ENCODE measurements around the gene TBC1D8.

The TBC1D8 gene

GRCh38 chr2:100977511-100977910 lies 173.7 kb downstream of the TBC1D8 start:
- no peak for DNase-seq (ENCODE audit: low spot score)

DNA sequence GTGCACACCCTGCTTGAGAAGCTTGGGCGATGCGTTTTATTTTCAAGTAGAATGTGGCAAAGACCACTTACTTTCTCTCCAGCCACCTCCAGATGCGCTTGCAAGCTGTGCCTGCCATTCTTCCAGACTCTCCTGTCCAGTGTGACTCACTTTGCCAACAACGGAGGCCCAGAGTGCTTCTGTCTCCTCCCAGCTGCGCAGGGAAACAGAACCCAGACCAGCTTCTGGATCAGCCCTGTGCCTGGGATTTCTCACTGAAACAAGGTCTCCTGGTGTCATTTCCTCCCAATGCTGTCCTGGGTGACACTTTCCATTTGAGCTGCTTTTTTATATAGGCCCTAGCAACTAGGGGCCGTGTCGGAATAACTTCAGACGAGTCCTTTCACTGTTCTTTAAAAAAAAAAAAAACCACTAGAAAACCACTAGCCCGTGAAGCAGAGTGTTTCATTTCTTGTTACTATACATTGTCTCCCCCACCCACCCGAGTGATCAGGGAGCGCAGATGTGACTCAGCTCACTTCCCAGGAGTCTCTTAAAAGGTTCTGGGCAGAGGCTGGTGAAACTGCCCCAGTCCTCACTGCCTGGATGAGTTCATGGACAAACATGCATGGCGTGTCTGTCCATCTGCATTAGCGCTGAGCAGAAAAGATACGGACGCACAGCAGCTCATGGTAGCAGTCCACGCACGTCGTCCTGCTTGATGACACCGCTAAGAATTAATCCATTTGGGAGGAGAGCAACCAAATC lies 174.4 kb downstream of the TBC1D8 start:
- no peak for DNase-seq (ENCODE audit: low spot score)

GRCh38 chr2:100976061-100976460 lies 175.1 kb downstream of the TBC1D8 start:
- DNase-seq (ENCODE audit: low spot score): no peak

DNA sequence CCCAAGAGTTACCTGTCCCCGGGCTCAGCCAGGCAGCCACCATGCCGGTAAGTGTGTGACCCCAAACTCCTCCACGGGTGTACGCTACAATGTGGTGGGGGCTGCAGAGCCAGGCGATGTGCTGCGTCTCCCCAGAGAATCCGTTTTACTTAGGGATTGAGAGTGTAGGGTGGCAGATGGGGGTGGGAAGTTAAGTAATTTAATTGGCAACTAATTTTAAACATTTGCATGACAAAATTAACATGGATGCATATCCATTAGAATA lies 175.7 kb downstream of the TBC1D8 start:
- DNase-seq (ENCODE audit: low spot score): no peak

- no peak for DNase-seq (ENCODE audit: low spot score)
Observed at GRCh38 chr2:100974712-100975520, 176.3 kb downstream of the TBC1D8 start.

DNA sequence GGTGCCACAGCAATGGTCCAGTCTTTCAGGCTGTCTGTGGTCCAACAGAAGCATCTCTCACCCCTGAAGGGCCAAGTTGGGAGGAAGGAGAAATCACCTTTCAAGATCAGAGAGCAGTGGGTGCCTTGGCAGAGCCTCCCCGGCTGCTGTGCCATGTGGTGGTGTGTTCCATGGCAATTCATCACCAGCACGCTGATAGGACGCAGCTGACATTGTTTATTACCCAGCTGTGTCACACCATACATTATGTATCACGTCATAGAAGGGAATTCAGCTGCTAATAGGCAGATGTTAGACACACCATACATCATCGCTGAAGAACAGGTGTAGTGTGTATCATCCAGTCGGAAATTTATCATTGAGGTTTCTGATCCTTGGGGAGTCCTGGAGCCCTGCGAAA lies 178.7 kb downstream of the TBC1D8 start:
- no peak for DNase-seq (ENCODE audit: low spot score)

GRCh38 chr2:100971221-100971620 lies 180.0 kb downstream of the TBC1D8 start:
- no peak for DNase-seq (ENCODE audit: low spot score)

- no peak for DNase-seq (ENCODE audit: low spot score)
Observed at GRCh38 chr2:100969998-100970397, 181.2 kb downstream of the TBC1D8 start.

GRCh38 chr2:100968146-100969145 lies 182.7 kb downstream of the TBC1D8 start:
- no peak for DNase-seq (ENCODE audit: low spot score)

- DNase-seq (ENCODE audit: low spot score): no peak
Observed at GRCh38 chr2:100967716-100968115, 183.5 kb downstream of the TBC1D8 start.

DNA sequence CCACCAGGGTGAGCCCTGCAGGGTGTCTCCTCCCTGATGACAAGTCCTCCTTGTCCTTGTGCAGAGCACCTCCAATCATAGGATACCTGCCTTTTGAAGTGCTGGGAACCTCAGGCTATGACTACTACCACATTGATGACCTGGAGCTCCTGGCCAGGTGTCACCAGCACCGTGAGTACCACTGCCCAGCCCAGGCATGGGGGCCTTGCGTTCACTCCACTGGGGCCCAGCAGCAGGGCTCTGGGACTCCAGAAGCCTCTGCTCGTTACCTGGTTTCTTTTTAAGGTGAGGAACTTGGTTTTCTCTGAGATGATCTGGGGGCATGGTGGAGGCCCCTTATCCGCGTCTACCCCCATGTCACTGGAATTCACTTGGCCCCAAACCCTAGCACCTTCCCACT lies 185.6 kb downstream of the TBC1D8 start:
- DNase-seq (ENCODE audit: low spot score): no peak

GRCh38 chr2:100964681-100965169 lies 186.5 kb downstream of the TBC1D8 start:
- DNase-seq (ENCODE audit: low spot score): no peak

GRCh38 chr2:100964222-100964621 lies 187.0 kb downstream of the TBC1D8 start:
- DNase-seq (ENCODE audit: low spot score): no peak

DNA sequence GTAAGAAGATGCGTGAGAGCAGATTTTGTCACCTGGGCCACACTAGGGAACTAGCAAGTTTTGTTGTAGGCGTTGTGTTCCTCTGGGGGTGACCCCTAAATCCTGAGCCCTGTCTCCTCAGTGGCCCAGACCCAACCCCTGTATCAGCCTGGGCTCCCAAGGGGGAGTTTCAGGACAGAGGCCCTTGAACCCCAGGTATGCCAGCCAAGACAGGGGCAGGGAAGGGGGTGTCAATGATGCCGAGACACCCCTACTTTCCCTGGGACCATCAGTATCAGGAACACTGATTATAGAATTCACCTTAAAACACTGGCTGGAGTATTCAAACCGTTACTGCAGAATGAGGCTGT lies 188.2 kb downstream of the TBC1D8 start:
- no peak for DNase-seq (ENCODE audit: low spot score)

GRCh38 chr2:100962366-100963025 lies 188.7 kb downstream of the TBC1D8 start:
- no peak for DNase-seq (ENCODE audit: low spot score)

DNA sequence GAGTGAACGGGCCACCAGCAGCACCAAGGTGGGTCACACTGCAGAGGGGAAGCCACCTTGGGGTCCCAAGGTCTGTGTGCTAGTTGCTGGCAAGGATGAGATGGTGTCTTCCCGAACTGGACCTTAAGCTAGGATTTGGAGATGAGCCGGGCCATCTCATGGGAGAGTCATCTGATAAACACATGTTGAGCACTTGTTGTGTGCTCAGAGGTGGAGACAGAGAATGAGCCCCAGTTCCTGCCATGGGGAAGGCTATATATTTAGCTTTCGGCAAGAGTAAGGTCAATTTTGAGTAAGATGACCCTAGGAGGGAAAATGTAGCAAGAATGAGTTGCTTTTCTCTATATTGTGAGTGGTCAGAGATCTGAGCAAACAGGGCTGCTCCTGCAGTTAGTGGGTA lies 190.5 kb downstream of the TBC1D8 start:
- no peak for DNase-seq (ENCODE audit: low spot score)

DNA sequence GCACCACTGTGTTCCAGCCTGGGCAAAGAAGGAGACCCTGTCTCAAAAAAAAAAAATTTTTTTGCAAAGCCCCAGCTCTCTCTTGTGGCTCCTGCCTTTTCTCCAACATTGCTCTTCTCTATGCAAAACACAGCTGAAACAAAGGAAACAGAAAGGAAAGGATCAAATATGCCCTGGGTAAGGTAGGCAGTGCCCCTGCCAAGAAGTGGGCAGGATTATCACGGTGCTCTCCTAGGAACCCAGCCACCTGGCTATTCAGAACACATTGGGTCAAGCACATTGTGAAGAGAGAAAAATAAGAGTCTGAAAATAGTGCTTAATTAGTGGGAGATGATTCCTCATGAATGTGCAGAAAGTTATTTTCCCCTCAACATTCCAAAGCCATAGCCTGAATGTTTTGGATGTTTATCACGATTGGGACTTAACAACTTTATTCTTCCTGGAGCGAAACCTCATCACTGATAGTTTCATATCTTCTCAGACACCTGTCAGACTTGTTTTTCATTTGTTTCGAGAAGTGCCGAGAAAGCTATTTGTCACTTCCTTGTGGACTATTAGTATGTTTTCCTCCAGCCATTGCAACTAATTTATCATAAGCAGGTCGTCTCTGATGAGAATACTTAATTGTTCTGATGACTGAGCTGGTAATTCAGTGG lies 191.8 kb downstream of the TBC1D8 start:
- peak; percentile 57 for DNase-seq (ENCODE audit: low spot score)

DNA sequence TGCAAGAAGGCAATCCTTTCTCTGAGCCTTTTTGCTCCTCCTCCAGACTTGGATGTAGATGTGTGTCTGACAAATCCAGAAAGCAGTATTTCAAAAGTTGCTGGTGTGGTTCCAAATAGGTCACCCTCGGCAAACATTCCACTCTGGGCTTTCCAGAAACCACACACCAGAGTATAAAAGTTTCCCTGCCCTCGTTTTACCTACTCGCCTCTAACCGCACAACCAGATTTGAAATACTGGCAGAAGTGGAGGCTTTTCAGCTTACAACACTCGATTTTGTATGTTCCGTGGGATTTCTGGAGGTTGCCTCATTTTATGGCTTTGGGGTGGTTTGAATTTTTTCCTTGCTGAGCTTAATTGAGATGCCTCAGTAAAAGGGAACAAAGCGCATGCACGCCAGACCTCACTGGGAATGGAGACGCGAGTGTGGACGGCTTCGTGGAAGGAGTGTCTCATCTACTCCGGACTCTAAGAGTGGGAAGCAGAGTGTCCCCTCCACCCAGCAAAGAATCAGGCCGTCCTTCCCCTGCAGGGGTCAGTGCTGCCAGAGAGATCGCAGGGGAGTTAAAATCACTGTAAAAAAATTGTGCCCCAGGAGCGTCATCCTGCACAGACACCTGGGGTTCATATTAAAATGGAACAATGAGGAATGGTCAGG lies 193.1 kb downstream of the TBC1D8 start:
- DNase-seq (ENCODE audit: low spot score): peak; percentile 91
